Activated CD8-positive, alpha-beta memory T cell treated with anti-CD3 and anti-CD28 coated beads for 36 hours (primary cell): ENCODE data around the gene SYNGR1. TPM values are rescaled to one million over a fixed set of nuclear protein-coding genes. Genes with fewer than 3 reads are reported as not detected.

Experiments used
- CTCF ChIA-PET: fragments of 350-600 bp; sonication (Branson Sonifier 250); formaldehyde crosslinking; loops from one replicate; lab custom pipeline; 2021; ENCODE audit warnings: antibody characterized with exemption; lab: Charles Lee
- POLR2A ChIA-PET: fragments of 350-600 bp; sonication (Branson Sonifier 250); formaldehyde crosslinking; loops from one replicate; lab custom pipeline; 2021; ENCODE audit warnings: antibody characterized with exemption; lab: Charles Lee
- total RNA-seq, 2 experiments: library from RNA; stranded (reverse); gene quantifications; one replicate each; pipeline ENCODE4 v1.2.3, GENCODE V29; 2021

SYNGR1 gene, protein sequence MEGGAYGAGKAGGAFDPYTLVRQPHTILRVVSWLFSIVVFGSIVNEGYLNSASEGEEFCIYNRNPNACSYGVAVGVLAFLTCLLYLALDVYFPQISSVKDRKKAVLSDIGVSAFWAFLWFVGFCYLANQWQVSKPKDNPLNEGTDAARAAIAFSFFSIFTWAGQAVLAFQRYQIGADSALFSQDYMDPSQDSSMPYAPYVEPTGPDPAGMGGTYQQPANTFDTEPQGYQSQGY
- total RNA-seq: 1 to 10 TPM; 3.8 to 4.2 TPM

DNA sequence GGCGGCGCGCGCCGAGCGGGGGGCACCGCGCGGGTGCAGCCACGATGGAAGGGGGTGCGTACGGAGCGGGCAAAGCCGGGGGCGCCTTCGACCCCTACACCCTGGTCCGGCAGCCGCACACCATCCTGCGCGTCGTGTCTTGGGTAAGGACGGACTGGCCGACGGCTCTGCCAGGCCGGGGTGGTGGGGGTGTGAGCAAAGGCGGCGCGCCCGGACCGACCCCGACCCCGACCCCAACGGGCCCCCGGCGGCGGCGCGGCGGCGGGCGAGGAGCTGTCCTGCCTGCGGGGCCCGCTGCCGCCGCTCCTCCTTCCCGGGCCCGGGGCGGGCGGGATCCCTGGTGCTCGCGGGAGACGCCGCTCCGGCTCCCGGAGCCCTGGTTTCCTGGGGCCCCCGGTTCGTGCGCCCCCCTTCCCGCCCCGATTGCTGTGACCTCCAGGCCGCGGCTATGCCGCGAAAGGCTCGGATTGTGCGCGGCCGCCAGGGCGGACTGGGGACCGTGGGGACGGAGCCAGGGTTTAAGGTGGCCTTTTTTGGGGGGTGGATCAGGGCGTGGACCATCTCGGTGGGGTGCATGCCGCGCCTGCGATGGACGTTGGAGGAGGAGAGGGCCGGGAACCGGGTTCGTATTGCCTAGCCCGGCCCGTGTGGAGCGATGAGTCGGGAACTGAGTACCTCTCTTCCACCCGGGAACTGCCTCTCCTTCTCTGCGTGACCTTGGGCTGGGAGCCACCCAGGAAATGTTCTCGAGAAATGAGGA lies at the start of gene SYNGR1:
Gene SYNGR1, plus strand, starts transcription at position 25 of the 760 bp plus-strand sequence. Its CDS starts 20 bp downstream, at position 45.
- CTCF ChIA-PET: no interaction called here
- POLR2A ChIA-PET: interaction anchor here (0.9 to 2.6 kb wide), 2 partner anchors 31 to 172 kb away, joined by 3 to 10 read pairs; partner anchors contain the start of gene RPL3

DNA sequence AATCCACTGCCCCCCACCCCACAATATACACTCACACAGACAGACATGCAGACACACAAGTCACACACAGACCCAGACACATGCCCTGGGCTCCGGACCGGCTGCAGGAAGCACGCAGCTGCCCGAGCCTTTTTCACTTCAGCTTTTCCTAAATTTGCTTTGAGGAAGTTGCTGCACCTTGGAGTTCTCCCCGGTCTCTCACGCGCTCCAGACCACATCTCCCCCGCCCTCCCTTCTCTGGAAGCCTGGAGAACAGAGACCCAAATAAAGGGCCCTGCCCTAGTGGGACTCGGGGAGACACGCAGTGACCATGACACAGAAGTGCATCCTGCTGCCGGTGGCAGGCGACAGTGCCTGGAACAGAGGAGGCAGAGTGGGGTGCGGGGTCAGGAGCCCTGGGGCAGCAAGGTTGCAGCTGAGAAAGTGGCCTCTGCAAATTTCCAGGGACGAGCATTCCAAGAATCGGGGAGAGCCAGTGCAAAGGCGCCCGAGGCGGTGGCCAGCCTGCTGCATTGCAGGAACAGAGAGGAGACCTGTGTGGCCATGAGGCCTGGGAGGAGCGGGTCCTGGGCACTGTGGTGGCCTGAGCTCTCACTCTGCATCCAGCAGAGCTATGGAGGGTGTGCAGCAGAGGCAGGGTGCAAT lies 49.5 kb upstream of the SYNGR1 start:
- ChIA-PET CTCF (interaction anchor here (1.1 to 2.3 kb wide), 3 partner anchors 10 to 129 kb away, joined by 3 to 7 read pairs (median 4); no protein-coding TSS in a partner anchor), POLR2A (no interaction called here)

DNA sequence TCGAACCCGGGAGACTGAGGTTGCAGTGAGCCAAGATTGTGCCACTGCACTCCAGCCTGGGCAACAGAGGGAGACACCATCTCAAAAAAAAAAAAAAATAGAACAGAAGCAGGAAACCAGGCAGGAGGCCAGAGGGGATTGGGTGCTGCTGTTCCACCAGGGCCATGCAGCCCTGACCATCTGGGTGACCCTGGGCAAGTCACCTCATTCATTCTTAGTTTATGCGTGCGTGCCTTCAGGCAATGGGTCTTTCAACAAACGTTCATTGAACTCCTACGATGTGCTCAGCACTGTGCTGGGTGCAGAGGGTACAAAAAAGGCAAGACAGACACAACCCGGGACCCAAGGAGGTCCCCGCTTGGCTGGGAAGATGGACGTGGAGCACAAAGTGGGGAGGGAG lies 48.7 kb upstream of the SYNGR1 start:
- CTCF ChIA-PET: interaction anchor here (2.3 kb wide), 1 partner anchor 9 kb away, joined by 7 read pairs; no protein-coding TSS in a partner anchor
- POLR2A ChIA-PET: no interaction called here

DNA sequence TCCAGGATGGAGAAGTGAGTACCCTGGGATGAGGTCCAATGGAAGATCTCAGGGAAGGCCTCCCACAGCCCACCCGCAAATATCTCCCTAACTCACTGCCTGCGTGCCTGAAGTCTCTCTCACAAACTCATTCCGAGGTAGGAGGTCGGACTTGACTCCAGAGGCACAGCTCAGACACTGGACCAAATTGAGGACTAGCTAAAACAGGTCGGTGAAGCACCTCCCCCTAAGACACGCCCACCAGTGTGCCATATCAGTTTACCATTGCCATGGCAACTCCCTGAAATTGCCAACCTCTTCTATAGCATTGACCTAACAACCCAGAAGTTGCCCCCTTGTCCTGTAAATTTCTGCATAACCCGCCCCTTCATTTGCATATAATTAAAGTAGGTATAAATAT lies 47.9 kb upstream of the SYNGR1 start:
- CTCF ChIA-PET: no interaction called here
- POLR2A ChIA-PET: interaction anchor here (0.9 kb wide), 1 partner anchor 17 kb away, joined by 3 read pairs; no protein-coding TSS in a partner anchor

DNA sequence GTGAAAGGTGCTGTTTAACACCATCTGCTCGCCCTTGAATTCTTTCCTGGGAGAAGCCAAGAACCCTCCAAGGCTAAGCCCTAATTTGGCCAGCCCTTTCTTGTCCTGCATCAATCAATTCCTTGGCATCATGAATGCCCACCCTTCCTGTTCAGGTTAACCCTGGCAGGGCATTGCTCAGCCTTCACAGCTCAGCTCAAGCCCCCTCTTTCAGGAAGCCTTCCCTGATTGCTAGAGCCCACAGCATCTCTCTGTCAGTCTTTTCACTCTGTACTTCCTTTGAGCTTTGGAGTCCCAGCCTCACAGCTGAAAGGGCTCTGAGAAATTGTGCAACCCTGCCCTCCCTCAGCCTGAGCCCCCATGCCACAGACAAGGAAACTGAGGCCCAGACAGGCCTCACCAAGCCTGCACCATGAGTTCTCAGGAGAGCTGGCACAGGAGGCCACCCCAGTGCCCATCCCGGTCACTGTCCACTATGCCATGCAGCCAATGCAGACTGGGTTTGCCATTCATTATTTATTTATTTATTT lies 47.3 kb upstream of the SYNGR1 start:
- ChIA-PET POLR2A (interaction anchor here (0.9 kb wide), 1 partner anchor 16 kb away, joined by 3 read pairs; no protein-coding TSS in a partner anchor), CTCF (interaction anchor here (0.7 kb wide), 1 partner anchor 16 kb away, joined by 3 read pairs; no protein-coding TSS in a partner anchor)

DNA sequence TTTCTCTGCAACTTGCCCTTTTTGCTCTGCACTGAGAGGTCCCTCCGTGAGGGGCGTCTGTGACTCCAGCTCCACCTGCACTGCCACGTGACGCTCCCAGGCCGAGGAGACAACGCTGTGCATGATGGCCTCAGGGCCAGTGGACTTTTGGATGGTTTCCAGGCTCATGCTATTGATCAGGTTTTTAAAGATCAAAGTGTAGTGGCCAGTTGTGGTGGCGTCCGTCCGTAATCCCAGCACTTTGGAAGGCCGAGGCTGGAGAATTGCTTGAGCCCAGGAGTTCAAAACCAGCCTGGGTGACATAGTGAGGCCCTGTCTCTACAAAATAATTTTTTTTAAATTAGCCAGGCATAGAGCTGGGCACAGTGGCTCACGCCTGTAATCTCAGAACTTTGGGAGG lies 46.4 kb upstream of the SYNGR1 start:
- ChIA-PET CTCF (interaction anchor here (0.7 to 2.0 kb wide), 2 partner anchors 12 to 15 kb away, joined by 3 to 6 read pairs; no protein-coding TSS in a partner anchor), POLR2A (no interaction called here)

DNA sequence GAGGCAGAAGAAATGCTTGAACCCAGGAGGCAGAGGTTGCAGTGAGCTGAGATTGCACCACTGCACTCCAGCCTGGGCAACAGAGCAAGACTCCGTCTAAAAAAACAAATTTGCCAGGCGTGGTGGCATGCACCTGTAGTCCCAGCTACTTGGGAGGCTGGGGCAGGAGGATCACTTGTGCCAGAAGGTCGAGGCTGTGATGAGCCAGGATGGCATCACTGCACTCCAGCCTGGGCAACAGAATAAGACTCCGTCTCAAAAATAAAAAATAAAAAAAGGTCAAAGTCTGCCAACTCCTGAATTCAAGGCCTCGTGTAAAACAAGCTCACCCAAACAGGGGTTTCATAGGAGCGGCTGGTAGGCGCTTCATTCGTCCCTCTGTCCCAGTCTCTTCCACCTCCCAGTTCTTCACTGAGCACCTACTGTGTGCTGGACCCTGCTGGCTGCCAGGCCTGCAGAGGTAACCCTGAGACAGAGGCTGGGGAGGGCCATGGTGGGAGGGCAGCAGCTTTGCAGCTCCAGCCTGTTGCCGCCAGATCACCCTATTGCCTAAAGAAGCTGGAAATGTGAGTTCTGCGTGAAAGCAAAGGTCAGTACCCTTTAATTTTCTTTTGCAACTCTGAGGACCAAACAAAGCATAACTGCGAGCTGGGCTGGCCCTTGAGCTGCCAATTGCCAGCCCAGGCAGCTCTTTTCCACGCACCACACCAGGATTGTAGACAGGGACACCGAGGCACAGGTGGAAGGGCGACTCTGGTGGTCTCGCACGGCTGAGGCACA lies 45.7 kb upstream of the SYNGR1 start:
- ChIA-PET CTCF (interaction anchor here (0.7 to 2.0 kb wide), 3 partner anchors 12 to 544 kb away, joined by 3 to 6 read pairs (median 4); no protein-coding TSS in a partner anchor), POLR2A (interaction anchor here (0.7 kb wide), 1 partner anchor 10 kb away, joined by 3 read pairs; no protein-coding TSS in a partner anchor)

DNA sequence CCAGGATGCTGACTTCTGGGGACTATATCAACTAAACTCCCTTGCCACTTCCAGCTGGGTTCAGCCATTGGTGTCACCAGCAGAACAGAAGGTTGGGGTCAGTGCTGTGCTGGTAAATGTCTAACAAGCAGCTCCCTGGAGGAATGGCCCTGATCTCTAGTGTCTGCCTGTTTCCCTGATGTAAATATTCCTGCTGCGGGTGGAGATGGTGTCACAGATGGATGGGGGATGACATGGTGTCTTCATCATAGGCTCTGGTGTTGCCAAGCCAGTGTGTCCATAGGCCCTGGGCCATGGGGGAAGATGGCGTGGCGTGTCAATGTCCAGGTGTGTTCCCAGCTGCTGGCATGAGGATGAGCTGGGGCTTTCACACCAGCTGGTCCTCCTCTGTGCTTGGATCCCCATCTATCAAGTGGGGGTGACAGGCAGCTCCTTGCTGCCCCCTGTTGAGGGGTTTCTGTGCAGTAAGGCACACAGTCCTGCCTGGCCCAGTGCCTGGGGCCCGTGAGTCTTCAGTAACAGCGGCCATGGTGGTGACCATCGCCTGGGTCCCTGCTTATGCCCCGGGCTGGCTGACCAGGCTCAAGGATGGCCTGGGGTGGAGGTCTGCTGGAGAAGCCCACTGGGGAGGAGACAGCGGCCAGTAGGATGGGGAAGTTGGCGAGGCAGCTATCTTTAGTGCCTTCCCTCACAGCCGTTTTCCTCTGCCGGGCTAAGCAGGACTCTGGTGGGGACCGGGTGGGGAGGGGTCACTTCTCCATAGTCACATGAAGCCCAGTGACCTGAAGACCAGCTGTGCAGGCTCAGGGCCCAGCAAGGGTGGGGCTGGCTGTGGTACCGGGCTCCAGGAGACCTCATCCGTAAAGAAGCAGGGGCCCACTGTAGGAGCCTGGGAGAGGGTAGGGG lies 43.1 kb upstream of the SYNGR1 start:
- ChIA-PET CTCF (interaction anchor here (0.7 to 2.5 kb wide), 12 partner anchors 10 to 158 kb away, joined by 3 to 18 read pairs (median 4); no protein-coding TSS in a partner anchor), POLR2A (interaction anchor here (0.6 to 0.7 kb wide), 2 partner anchors 593 to 628 kb away, joined by 3 to 10 read pairs; no protein-coding TSS in a partner anchor)

DNA sequence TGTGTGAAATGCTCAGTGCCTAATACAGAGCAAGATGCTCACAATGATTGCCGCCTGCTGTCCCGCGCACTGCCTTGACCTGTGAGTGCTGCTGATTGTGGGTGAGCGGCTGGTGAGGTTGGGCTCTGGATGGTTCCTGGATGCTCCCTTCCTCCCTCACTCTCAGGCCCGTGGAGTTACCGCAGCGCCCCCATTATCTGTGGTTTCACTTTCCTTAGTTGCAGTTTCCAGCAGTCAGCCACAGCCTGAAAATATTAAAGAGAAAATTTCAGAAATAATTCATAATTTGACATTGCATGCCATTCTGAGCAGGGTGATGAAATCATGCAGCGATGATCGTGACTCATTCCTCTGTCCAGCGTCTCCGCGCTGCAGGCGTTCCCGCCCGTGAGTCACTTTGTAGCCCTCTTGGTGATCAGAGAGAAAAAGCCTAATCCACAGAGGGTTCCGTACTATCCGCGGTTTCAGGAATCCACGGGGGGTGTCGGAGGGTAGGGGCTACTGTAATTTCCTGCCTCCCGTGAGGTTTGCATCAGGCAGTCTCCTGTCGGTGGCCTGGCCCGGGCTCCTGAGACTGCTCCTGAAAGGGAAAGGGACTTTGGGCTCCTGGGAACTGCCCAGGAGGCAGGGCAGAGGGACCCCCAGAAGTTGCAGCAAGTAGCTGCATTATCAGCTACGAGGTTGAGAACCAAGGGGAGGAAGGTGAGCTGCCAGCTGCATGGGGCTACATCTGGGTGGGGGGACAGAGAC lies 41.0 kb upstream of the SYNGR1 start:
- ChIA-PET POLR2A (interaction anchor here (2.5 kb wide), 1 partner anchor 10 kb away, joined by 15 read pairs; the partner anchor contains the start of gene RPL3), CTCF (interaction anchor here (0.6 to 4.6 kb wide), 3 partner anchors 92 to 137 kb away, joined by 4 to 53 read pairs (median 5); no protein-coding TSS in a partner anchor)

DNA sequence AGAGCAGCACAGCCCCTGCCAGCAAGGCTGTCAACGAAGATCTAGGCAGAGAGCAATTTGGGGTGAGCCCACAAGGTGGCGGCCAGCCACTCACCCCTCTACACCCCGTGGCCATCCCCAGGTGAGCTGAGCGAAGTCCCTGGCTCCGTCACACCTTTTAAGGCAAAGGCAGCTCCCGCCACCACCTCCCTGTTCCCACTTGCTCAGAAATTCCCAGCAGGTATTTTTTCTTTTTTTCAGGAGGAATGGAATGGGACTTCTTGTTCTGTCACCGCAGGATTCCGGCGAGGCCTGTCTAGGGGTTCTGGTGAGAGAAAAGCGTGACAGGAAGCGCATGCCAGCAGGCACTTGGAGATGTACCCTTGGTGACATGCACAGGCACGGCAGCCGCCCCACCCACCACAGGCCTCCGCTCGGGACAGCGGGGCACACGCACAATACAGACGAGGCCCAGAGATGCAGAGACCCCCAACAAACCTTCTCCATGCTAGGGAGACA lies 40.4 kb upstream of the SYNGR1 start:
- POLR2A ChIA-PET: interaction anchor here (2.5 kb wide), 1 partner anchor 9 kb away, joined by 15 read pairs; the partner anchor contains the start of gene RPL3
- CTCF ChIA-PET: interaction anchor here (0.6 to 4.6 kb wide), 4 partner anchors 9 to 138 kb away, joined by 4 to 53 read pairs (median 6); no protein-coding TSS in a partner anchor

DNA sequence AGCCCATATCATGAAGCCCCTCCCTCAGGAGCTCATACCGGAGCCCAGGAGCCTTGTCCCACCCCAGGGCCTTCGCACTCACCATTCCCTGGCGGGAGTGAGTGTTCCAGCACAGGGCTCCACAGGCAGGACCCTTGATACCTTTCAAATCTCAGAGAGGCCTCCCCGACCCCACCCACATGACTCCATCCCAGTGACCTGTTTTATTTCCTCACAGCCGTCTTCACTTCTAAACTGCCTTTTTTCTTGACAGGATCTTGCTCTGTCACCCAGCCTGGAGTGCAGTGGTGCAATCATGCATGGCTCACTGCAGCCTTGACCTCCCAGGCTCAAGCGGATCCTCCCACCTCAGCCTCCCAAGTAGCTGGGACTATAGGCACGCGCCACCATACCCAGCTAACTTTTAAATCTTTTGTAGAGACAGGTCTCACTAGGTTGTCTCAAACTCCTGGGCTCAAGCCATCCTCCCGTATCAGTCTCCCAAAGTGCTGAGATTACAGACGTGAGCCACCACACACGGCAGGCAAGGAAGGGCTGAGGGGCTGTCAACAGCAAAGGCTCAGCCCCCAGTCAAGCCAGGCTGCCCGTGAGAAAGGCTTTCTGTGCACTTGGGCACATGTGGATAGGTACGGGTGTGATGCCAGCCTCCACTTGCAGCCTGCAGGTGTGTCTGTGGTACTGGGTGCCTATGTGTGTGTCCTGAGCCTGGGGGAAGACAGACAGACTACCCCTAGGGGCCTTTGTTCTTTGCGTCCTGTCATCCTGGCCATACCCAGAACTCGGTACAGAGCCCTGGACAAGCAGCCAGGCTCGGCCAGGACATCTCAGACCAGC lies 39.7 kb upstream of the SYNGR1 start:
- ChIA-PET POLR2A (interaction anchor here (1.5 to 2.7 kb wide), 3 partner anchors 9 to 140 kb away, joined by 8 to 15 read pairs (median 12); partner anchors contain the start of gene RPL3), CTCF (interaction anchor here (1.2 to 4.6 kb wide), 3 partner anchors 10 to 139 kb away, joined by 4 to 53 read pairs (median 7); no protein-coding TSS in a partner anchor)

DNA sequence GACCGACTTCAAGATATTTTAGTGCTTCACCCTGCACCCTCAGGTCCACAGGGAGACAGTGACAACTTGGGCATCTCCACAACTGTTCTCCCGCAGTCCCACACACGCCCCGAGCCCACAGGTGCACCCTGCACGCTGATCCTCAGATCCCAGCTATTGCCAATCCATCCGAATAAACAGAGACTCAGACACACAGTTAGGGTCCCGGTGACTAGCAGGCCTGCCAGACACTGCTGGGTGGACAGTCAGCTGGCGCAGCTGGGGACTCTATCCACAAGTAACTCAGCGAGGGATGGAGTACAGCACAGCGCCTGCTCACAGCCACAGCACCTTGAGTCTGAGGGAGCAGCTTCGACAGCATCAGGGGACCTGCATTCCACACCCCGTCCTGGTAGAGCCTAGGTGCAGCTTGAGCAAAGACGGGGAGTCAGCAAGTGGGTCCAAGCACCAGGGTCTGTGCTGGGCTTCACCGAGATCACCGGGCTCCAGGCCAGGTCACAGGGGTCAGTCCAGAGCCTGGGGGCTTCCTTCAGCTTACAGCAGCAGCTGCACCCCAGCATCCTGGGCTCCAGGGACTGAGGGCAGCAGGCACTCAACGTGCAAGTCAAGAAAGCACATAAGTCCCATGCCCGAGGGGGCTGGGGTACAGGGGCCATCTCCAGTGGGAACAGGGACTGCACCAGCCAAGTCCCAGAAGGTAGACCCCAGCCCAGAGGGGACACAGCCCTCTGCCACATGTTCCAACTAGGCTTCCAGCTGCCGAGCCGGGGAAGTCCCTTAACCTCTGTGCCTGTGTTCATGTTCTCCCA lies 38.0 kb upstream of the SYNGR1 start:
- POLR2A ChIA-PET: interaction anchor here (0.6 to 2.7 kb wide), 5 partner anchors 7 to 307 kb away, joined by 3 to 15 read pairs (median 8); partner anchors contain the start of gene RPL3
- CTCF ChIA-PET: interaction anchor here (0.6 to 4.6 kb wide), 8 partner anchors 8 to 1858 kb away, joined by 3 to 53 read pairs (median 4); partner anchors contain the start of gene RPL3

DNA sequence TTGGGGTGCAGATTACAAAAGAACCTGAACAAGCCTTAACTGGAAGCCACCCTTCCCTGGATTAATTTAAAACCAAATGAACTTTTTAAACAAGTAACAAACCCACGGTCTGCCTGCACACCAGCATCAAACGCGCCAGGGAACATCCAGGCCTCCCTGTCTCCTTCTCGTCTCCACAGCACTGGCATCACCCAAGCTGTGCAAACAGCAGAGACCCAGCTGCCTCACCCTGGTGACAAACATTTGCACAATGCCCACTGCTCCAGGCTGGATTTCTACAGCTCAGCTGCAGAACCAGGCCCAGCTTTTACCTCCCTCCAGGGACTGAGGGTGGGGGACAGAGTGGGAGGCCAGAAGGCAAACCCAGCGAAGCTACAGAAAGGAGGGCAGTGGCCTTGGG lies 37.4 kb upstream of the SYNGR1 start:
- ChIA-PET CTCF (interaction anchor here (1.2 to 4.6 kb wide), 2 partner anchors 14 to 141 kb away, joined by 3 to 53 read pairs; no protein-coding TSS in a partner anchor), POLR2A (interaction anchor here (1.3 to 2.7 kb wide), 2 partner anchors 142 to 159 kb away, joined by 3 to 12 read pairs; no protein-coding TSS in a partner anchor)
